HS-27A (cell line): ENCODE data around the gene POU2AF2.

Source experiments
- DNase-seq: peaks from one replicate; pipeline ENCODE4 v3.0.0-alpha.2; 2012; ENCODE audit warnings: low read depth, missing footprints

The POU2AF2 gene

DNA sequence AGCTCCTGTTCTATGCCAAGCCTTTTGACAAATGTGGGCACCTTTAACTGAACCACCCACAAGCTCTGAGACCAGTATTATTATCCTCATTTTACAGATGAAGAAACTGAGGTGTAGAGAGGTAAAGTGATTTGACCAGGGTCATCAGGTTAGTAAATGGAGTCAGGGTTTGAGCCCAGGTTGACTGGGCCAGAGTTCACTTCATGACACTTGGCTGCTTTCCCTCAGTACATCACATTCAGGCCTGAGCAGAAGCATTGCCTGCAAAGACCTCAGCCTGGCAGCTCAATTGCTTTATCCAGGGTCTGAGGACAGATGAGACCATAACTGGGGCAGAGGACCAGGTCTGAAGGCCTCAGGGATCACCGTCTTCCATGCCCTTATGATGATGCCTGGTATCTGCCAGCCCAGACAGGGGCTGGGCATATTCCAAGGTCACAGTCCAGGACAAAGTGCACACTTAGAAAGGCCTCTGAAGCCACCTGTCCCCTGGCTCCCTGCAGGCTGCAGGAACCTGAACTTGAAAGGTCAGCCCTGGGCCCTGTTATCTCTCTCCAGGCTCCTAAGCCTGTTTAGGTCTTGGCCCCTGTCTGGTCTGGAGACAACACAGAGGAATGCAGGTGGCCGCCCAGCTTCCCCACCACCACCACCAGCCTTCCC lies 84.8 kb downstream of the POU2AF2 start:
- DNase-seq: no peak

GRCh38 chr11:111331711-111332479 lies 86.4 kb downstream of the POU2AF2 start:
- DNase-seq: no peak

DNA sequence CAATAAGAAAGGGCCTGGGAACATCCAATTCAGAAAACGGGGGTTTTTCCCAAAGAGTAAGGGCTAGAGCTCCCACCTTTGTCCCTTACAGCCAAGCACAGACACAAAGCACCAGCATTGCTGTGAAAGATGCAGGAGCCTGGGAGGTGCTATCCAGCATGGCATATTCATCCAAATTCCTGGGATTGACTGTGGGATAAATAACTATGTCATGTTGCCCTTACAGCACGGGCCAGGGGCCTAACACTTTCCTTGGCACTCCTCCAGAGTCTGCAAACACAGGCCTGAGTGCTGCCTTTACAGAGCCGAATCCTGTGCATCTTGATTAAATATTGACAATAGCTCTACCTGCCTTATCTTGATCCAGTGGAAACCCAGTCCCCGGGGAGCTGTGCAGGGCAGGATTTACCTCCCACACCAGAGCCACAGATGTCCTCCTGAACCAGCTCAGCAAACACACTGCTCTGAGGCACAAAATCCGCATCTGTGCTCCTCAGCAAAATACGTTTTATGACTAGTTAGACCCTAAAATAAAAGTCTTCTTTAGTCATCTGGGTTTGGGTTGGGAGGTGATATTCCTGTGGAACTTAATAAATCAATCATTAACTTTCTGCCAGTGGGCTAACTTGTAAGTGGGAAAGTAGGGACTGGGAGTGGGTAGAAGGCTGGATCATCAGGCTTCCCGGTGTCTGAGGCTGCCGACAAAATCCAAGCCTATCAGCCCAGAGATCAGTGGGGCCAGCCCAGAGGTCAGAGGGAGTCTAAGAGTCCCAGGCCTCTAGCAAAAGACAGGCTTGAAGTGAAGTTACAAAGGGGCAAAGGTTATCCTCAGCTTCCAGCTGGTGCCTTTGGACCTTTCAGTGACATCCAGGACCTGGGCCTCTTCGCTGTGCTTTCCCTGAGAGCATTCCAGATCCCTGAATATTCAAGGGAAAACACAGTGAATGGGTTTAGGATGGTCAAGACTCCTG lies 89.3 kb downstream of the POU2AF2 start:
- no peak for DNase-seq

DNA sequence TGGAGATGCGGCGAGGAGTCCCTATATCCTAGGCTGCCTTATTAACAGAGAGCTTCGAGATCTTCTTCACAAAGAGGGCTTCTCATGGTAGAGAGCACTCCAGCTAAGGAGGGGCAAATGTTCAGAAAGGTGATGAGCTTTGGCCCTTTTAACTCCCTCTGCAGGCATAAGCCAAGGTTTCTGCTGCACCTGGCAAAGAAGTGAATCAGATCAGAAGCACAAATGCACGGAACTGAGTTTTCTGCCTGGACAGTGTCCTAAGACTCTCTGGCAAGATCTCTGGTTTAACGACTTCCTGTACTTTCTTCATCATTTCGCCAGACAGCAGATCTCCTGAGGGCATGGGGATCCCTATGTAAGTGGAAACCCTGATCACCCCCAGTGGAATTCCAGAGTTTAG lies 90.0 kb downstream of the POU2AF2 start:
- no peak for DNase-seq
